ENCODE results near the gene KIF21B.

DNA sequence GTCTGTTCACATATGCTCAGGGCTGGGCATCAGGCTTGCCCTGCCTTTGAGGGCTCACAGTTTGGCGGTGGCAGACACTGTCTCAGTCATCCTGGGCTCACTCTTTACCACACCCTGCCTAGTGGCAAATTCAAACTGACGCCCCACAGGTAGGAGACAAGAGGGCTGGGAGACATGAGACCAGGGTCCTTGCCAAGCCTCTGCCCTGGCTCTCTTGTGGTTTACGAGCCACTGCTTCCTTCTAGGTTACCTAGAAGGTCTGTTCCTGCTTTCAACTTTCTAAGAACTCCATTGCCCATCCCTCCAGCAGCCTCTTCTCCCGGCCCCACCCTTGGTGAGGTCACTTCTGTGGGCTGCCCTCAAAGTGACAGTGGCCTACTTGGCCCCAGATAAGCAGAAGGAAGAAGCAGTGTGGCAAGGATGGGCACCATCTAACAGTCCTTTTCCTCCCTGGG lies 10.5 kb downstream of the KIF21B start:
- TF ChIP-seq, protein P1, sequence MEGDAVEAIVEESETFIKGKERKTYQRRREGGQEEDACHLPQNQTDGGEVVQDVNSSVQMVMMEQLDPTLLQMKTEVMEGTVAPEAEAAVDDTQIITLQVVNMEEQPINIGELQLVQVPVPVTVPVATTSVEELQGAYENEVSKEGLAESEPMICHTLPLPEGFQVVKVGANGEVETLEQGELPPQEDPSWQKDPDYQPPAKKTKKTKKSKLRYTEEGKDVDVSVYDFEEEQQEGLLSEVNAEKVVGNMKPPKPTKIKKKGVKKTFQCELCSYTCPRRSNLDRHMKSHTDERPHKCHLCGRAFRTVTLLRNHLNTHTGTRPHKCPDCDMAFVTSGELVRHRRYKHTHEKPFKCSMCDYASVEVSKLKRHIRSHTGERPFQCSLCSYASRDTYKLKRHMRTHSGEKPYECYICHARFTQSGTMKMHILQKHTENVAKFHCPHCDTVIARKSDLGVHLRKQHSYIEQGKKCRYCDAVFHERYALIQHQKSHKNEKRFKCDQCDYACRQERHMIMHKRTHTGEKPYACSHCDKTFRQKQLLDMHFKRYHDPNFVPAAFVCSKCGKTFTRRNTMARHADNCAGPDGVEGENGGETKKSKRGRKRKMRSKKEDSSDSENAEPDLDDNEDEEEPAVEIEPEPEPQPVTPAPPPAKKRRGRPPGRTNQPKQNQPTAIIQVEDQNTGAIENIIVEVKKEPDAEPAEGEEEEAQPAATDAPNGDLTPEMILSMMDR (conservative IDR thresholded peaks at IDR 0.05; ENCODE audit: low read depth, low read length): no peak
- no peak for TF ChIP-seq SMC3 (IDR thresholded peaks at IDR 0.05; ENCODE audit: low read depth, low read length)

Measured in IMR-90 (cell line).